Measurements from ENCODE around the gene NHLRC1.

NHLRC1 gene

DNA sequence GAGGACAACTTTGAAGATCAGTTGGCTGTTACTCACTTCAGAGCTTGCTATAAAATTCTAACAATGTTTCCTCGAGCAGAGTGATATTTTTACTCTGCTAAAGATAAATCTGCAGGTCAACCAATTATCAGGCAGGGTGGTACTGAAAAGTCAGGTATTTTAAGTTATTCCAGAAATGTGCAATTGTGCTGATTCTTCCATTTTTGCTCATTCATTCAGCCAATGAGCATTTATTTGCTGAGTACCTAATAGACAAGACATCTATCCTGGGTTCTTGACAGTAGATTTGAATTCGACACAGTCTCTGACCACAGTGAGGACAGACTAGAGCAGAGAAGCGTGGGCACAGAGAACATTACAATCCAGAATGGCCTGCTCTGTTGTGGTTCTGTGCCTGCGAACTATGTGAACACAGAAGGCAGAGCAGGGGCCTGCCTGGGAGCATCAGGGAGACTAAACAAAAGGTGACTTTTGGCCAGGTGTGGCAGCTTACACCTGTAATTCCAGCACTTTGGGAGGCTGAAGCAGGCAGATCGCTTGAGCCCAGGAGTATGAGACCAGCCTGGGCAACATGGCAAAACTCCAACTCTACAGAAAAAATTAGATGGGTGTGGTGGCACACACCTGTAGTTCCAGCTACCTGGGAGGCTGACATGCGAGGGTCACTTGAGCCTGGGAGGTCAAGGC is 17.6 kb upstream of the NHLRC1 start:
- H3K27me3 ChIP-seq (ENCODE audit: insufficient read depth, low read length), result no peaks in the 10 kb centered on the region
- no peaks in the 10 kb centered on the region for H3K9me3 ChIP-seq (ENCODE audit: low read length)
- H3K27ac ChIP-seq (ENCODE audit: low read depth, low read length, poor library complexity, severe bottlenecking), result no peak overlapping the region
- no peak overlapping the region for H3K4me2 ChIP-seq (ENCODE audit: low read length)
- no peaks in the 10 kb centered on the region for H3K4me1 ChIP-seq (ENCODE audit: insufficient read depth, low read length, severe bottlenecking)
- no peaks in the 10 kb centered on the region for H4K20me1 ChIP-seq (ENCODE audit: insufficient read depth, low read length)
- no peak overlapping the region for H3K4me3 ChIP-seq (ENCODE audit: low read depth, low read length, poor library complexity, severe bottlenecking)
- no peak overlapping the region for H3K9ac ChIP-seq (ENCODE audit: low read length)
- no peak for TF ChIP-seq EZH2 (IDR thresholded peaks at IDR 0.05; ENCODE audit: borderline replicate concordance, low read length)
- TF ChIP-seq, protein P1, sequence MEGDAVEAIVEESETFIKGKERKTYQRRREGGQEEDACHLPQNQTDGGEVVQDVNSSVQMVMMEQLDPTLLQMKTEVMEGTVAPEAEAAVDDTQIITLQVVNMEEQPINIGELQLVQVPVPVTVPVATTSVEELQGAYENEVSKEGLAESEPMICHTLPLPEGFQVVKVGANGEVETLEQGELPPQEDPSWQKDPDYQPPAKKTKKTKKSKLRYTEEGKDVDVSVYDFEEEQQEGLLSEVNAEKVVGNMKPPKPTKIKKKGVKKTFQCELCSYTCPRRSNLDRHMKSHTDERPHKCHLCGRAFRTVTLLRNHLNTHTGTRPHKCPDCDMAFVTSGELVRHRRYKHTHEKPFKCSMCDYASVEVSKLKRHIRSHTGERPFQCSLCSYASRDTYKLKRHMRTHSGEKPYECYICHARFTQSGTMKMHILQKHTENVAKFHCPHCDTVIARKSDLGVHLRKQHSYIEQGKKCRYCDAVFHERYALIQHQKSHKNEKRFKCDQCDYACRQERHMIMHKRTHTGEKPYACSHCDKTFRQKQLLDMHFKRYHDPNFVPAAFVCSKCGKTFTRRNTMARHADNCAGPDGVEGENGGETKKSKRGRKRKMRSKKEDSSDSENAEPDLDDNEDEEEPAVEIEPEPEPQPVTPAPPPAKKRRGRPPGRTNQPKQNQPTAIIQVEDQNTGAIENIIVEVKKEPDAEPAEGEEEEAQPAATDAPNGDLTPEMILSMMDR (IDR thresholded peaks at IDR 0.05; ENCODE audit: low read length), result no peak
- no peaks in the 10 kb centered on the region for H3K9me2 ChIP-seq (ENCODE audit: low read depth, low read length)
- no peaks in the 10 kb centered on the region for H3F3A ChIP-seq (ENCODE audit: insufficient read depth, low read length)
- H3K79me2 ChIP-seq (ENCODE audit: insufficient read depth, low read length), result no peaks in the 10 kb centered on the region
- peaks cover 48% of the 10 kb centered on the region for H3K36me3 ChIP-seq (ENCODE audit: insufficient read depth, low read length)
- no peak overlapping the region for H2AFZ ChIP-seq (ENCODE audit: low read length)

DNA sequence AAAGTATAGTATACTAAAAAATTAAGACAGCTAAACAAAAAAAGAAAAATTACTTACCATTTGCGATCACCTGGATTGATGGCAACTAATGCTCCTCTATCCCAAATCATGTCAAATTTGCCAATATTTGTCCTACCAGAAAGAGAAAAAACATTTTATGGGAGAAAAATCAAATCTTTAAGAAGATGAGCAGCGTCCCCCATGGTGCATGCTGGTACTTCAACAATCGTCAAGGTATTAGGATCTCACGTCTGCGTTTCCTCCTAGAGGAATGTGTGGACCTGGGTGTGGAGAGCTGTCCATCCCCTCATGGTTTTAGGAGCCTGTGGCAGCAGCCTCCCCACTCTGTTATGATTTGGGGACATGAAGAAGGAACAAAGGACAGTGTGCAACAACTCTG is 16.4 kb upstream of the NHLRC1 start:
- H3K27me3 ChIP-seq (ENCODE audit: insufficient read depth, low read length), result no peaks in the 10 kb centered on the region

DNA sequence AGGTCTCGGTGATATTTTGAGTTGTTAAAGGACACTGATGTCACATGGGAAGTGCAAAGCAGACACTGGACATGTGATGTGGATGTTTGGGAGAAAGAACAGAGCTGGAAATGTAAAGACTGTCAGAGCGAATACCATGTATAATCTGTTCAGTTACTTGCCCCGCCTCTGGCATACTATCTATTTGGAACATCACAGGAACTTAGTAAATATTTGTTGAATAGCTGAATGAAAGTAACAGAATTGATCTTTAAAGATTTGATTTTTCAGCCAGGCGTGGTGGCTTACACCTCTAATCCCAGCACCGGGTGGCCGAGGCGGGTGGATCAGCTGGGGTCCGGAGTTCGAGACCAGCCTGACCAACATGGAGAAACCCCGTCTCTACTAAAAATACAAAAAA is 13.8 kb upstream of the NHLRC1 start:
- Histone ChIP-seq H3K9me2 (ENCODE audit: low read depth, low read length) (no peaks in the 10 kb centered on the region), H3K27me3 (ENCODE audit: insufficient read depth, low read length) (no peaks in the 10 kb centered on the region), H4K20me1 (ENCODE audit: insufficient read depth, low read length) (no peaks in the 10 kb centered on the region), H3F3A (ENCODE audit: insufficient read depth, low read length) (no peaks in the 10 kb centered on the region), H3K4me1 (ENCODE audit: insufficient read depth, low read length, severe bottlenecking) (no peaks in the 10 kb centered on the region), H3K36me3 (ENCODE audit: insufficient read depth, low read length) (peaks cover 33% of the 10 kb centered on the region), H3K4me3 (ENCODE audit: low read depth, low read length, poor library complexity, severe bottlenecking) (no peak overlapping the region), H3K27ac (ENCODE audit: low read depth, low read length, poor library complexity, severe bottlenecking) (no peak overlapping the region), H3K4me2 (ENCODE audit: low read length) (no peak overlapping the region), H3K9me3 (ENCODE audit: low read length) (no peaks in the 10 kb centered on the region), H2AFZ (ENCODE audit: low read length) (no peak overlapping the region), H3K79me2 (ENCODE audit: insufficient read depth, low read length) (no peaks in the 10 kb centered on the region), H3K9ac (ENCODE audit: low read length) (no peak overlapping the region)
- TF ChIP-seq, protein P1 (IDR thresholded peaks at IDR 0.05; ENCODE audit: low read length), result no peak
- no peak for TF ChIP-seq EZH2 (IDR thresholded peaks at IDR 0.05; ENCODE audit: borderline replicate concordance, low read length)

More for the DNA sequence above, 16.4 kb upstream of the NHLRC1 start:
- Histone ChIP-seq H3K4me2 (ENCODE audit: low read length) (no peak overlapping the region), H3K4me3 (ENCODE audit: low read depth, low read length, poor library complexity, severe bottlenecking) (no peak overlapping the region), H3K36me3 (ENCODE audit: insufficient read depth, low read length) (peaks cover 46% of the 10 kb centered on the region), H3K4me1 (ENCODE audit: insufficient read depth, low read length, severe bottlenecking) (no peaks in the 10 kb centered on the region), H3K9me2 (ENCODE audit: low read depth, low read length) (no peaks in the 10 kb centered on the region), H3F3A (ENCODE audit: insufficient read depth, low read length) (no peaks in the 10 kb centered on the region), H3K79me2 (ENCODE audit: insufficient read depth, low read length) (no peaks in the 10 kb centered on the region), H4K20me1 (ENCODE audit: insufficient read depth, low read length) (no peaks in the 10 kb centered on the region), H3K9ac (ENCODE audit: low read length) (no peak overlapping the region), H2AFZ (ENCODE audit: low read length) (no peak overlapping the region), H3K27ac (ENCODE audit: low read depth, low read length, poor library complexity, severe bottlenecking) (no peak overlapping the region), H3K9me3 (ENCODE audit: low read length) (no peaks in the 10 kb centered on the region)
- TF ChIP-seq EZH2 (IDR thresholded peaks at IDR 0.05; ENCODE audit: borderline replicate concordance, low read length), result no peak
- TF ChIP-seq, protein P1 (IDR thresholded peaks at IDR 0.05; ENCODE audit: low read length), result peak; percentile 14; the same call in 1 of the 2 replicates

All from OCI-LY1 (cell line).